K562 (cell line): Measurements from ENCODE around the gene SEC22C. TPM values are rescaled to one million over a fixed set of nuclear protein-coding genes. Genes with fewer than 3 reads are reported as not detected.

Experiments
- BRF1 ChIP-seq: IDR thresholded peaks from 3 replicates; pipeline ENCODE4 v1.6.1; 2011; ENCODE audit warnings: borderline replicate concordance, mild to moderate bottlenecking; ENCODE audit not compliant: insufficient read length; ENCODE audit errors: extremely low read depth
- CBFA2T2 ChIP-seq: fragments of 450-650 bp; conservative IDR thresholded peaks from 2 replicates; pipeline ENCODE4 v1.6.1; 2017; ENCODE audit warnings: mild to moderate bottlenecking
- DPF2 ChIP-seq: fragments of 450-650 bp; IDR thresholded peaks from 2 replicates; pipeline ENCODE4 v1.6.1; 2016
- KAT2B ChIP-seq: IDR thresholded peaks from one replicate; pipeline ENCODE4 v1.6.1; 2012; ENCODE audit warnings: low read depth, mild to moderate bottlenecking, control low read depth, inconsistent platforms, low read length, moderate library complexity
- KLF13 ChIP-seq: fragments of 450-650 bp; IDR thresholded peaks from 2 replicates; pipeline ENCODE4 v1.6.1; 2016; ENCODE audit warnings: missing genetic modification characterization, low read depth, mild to moderate bottlenecking, missing compliant biosample characterization, moderate library complexity, borderline replicate concordance
- NCOR1 ChIP-seq: fragments of 450-650 bp; IDR thresholded peaks from 2 replicates; pipeline ENCODE4 v1.6.1; 2016; ENCODE audit warnings: mild to moderate bottlenecking, moderate library complexity
- SAP30 ChIP-seq: fragments of 200-600 bp; sonication (generic); IDR thresholded peaks from 2 replicates; pipeline ENCODE4 v1.6.1; 2012; ENCODE audit warnings: borderline replicate concordance, low read depth, mild to moderate bottlenecking, moderate library complexity, low read length, control low read depth, inconsistent platforms; ENCODE audit not compliant: insufficient read depth, poor library complexity, severe bottlenecking
- TEAD4 ChIP-seq, 2 experiments: sonication (generic) in 1 of 2; formaldehyde crosslinking in 1 of 2; IDR thresholded peaks; 2 replicates each; pipeline versions ENCODE4 v1.6.1 to v1.8.0; 2012 to 2022; ENCODE audit warnings: borderline replicate concordance in 1 of 2, inconsistent platforms in 1 of 2, low read length in 1 of 2, mild to moderate bottlenecking in 1 of 2, missing genetic modification reagents in 1 of 2
- polyA plus RNA-seq, 8 experiments: library from polyadenylated mRNA; depleted of rRNA in 4 of 8; stranded (reverse) in 5 of 8; unstranded in 3 of 8; fragments of >200 nt; fragmentation: Nextera tagmentation in 2 of 8; fragmentation: Illumina TruSeq in 1 of 8; extraction: Ambion mirVana in 2 of 8; extraction: Trizol in 1 of 8; gene quantifications; 2 replicates each; pipeline versions ENCODE4 v1.2.1 to v1.2.3, GENCODE V29; 2011 to 2014; ENCODE audit warnings: inconsistent platforms in 1 of 8, missing spikeins in 1 of 8
- total RNA-seq, 7 experiments: library from RNA; depleted of rRNA in 6 of 7; stranded (reverse); fragments of >200 nt in 6 of 7; fragmentation: Illumina TruSeq in 2 of 7; extraction: Trizol in 2 of 7; gene quantifications; 2 replicates each; pipeline versions ENCODE4 v1.2.1 to v1.2.3, GENCODE V29; 2011 to 2021; ENCODE audit warnings: low replicate concordance in 1 of 7
- TF ChIP-seq, protein P1 (sequence below): fragments of 450-650 bp; formaldehyde crosslinking; IDR thresholded peaks from 2 replicates; pipeline ENCODE4 v1.4.0; 2020; ENCODE audit warnings: mild to moderate bottlenecking
- TF ChIP-seq, protein P2 (sequence below): fragments of 450-650 bp; IDR thresholded peaks from 2 replicates; pipeline ENCODE4 v1.6.1; 2016; ENCODE audit warnings: low read depth
- TF ChIP-seq, protein P3 (sequence below): IDR thresholded peaks from 2 replicates; pipeline ENCODE4 v1.6.1; 2011; ENCODE audit warnings: borderline replicate concordance, low read depth, mild to moderate bottlenecking, moderate library complexity, low read length; ENCODE audit not compliant: insufficient read depth, poor library complexity, severe bottlenecking
- TF ChIP-seq, protein P4 (sequence below): fragments of 250-450 bp; sonication (Bioruptor Pico); IDR thresholded peaks from 2 replicates; pipeline ENCODE4 v1.6.1; 2021; ENCODE audit warnings: mild to moderate bottlenecking
- TF ChIP-seq, protein P5 (sequence below): IDR thresholded peaks from 2 replicates; pipeline ENCODE4 v1.6.1; 2012; ENCODE audit warnings: low read depth, low read length, improper control_type of control experiment, borderline replicate concordance

Gene SEC22C
- total and polyA plus RNA-seq, 9 of the 15 experiments (the other 6 are each of a cell fraction or from before 2014, with no cell fraction given), result 35.6 to 68.4 (median 50.7) TPM

DNA sequence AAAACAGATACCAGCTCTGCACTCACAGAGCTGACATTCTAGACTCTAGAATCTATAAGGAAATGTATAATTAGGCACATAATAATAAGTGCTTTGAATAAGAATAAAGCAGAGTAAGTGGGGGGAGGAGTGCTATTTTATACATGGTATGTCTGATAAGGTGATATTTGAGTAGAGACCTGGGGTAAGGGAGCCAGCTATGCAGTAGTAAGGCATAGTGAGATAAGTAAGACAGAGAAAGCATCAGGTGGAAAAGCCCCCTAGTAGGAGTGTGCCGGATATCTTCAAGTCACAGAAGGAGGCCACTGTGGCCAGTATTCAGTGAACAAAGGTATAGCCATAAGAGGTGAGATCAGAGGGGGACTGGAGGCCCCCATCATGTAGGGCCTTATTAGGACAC, 11.9 kb upstream of the SEC22C start (continued):
- TF ChIP-seq TEAD4 (IDR thresholded peaks at IDR 0.05; ENCODE audit: low read length) (peak; percentile 43; the same call in 1 of the 2 replicates), TEAD4 (CRISPR knock-in tag; IDR thresholded peaks at IDR 0.05; ENCODE audit: borderline replicate concordance) (no peak), KLF13 (tag) (no peak), SAP30 (no peak), KAT2B (no peak), CBFA2T2 (peak; percentile 76), NCOR1 (peak; percentile 63; the same call in 1 of the 2 replicates), BRF1 (no peak), DPF2 (peak; percentile 40; the same call in 1 of the 2 replicates)
- TF ChIP-seq, protein P1, sequence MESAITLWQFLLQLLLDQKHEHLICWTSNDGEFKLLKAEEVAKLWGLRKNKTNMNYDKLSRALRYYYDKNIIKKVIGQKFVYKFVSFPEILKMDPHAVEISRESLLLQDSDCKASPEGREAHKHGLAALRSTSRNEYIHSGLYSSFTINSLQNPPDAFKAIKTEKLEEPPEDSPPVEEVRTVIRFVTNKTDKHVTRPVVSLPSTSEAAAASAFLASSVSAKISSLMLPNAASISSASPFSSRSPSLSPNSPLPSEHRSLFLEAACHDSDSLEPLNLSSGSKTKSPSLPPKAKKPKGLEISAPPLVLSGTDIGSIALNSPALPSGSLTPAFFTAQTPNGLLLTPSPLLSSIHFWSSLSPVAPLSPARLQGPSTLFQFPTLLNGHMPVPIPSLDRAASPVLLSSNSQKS (CRISPR knock-in tag), result no peak
- TF ChIP-seq, protein P2, sequence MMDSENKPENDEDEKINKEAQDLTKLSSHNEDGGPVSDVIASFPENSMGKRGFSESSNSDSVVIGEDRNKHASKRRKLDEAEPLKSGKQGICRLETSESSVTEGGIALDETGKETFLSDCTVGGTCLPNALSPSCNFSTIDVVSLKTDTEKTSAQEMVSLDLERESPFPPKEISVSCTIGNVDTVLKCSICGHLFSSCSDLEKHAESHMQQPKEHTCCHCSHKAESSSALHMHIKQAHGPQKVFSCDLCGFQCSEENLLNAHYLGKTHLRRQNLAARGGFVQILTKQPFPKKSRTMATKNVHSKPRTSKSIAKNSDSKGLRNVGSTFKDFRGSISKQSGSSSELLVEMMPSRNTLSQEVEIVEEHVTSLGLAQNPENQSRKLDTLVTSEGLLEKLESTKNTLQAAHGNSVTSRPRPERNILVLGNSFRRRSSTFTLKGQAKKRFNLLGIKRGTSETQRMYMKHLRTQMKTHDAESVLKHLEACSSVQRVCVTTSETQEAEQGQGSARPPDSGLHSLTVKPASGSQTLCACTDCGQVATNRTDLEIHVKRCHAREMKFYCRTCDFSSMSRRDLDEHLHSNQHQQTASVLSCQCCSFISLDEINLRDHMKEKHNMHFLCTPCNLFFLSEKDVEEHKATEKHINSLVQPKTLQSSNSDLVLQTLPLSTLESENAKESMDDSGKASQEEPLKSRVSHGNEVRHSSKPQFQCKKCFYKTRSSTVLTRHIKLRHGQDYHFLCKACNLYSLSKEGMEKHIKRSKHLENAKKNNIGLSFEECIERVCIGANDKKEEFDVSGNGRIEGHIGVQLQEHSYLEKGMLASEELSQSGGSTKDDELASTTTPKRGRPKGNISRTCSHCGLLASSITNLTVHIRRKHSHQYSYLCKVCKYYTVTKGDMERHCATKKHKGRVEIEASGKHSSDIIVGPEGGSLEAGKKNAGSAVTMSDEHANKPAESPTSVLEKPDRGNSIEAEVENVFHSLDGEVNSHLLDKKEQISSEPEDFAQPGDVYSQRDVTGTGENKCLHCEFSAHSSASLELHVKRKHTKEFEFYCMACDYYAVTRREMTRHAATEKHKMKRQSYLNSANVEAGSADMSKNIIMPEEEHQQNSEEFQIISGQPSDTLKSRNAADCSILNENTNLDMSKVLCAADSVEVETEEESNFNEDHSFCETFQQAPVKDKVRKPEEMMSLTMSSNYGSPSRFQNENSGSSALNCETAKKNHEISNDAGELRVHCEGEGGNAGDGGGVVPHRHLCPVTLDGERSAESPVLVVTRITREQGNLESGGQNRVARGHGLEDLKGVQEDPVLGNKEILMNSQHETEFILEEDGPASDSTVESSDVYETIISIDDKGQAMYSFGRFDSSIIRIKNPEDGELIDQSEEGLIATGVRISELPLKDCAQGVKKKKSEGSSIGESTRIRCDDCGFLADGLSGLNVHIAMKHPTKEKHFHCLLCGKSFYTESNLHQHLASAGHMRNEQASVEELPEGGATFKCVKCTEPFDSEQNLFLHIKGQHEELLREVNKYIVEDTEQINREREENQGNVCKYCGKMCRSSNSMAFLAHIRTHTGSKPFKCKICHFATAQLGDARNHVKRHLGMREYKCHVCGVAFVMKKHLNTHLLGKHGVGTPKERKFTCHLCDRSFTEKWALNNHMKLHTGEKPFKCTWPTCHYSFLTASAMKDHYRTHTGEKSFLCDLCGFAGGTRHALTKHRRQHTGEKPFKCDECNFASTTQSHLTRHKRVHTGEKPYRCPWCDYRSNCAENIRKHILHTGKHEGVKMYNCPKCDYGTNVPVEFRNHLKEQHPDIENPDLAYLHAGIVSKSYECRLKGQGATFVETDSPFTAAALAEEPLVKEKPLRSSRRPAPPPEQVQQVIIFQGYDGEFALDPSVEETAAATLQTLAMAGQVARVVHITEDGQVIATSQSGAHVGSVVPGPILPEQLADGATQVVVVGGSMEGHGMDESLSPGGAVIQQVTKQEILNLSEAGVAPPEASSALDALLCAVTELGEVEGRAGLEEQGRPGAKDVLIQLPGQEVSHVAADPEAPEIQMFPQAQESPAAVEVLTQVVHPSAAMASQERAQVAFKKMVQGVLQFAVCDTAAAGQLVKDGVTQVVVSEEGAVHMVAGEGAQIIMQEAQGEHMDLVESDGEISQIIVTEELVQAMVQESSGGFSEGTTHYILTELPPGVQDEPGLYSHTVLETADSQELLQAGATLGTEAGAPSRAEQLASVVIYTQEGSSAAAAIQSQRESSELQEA, result no peak
- TF ChIP-seq, protein P3, sequence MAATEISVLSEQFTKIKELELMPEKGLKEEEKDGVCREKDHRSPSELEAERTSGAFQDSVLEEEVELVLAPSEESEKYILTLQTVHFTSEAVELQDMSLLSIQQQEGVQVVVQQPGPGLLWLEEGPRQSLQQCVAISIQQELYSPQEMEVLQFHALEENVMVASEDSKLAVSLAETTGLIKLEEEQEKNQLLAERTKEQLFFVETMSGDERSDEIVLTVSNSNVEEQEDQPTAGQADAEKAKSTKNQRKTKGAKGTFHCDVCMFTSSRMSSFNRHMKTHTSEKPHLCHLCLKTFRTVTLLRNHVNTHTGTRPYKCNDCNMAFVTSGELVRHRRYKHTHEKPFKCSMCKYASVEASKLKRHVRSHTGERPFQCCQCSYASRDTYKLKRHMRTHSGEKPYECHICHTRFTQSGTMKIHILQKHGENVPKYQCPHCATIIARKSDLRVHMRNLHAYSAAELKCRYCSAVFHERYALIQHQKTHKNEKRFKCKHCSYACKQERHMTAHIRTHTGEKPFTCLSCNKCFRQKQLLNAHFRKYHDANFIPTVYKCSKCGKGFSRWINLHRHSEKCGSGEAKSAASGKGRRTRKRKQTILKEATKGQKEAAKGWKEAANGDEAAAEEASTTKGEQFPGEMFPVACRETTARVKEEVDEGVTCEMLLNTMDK, result no peak
- TF ChIP-seq, protein P4, sequence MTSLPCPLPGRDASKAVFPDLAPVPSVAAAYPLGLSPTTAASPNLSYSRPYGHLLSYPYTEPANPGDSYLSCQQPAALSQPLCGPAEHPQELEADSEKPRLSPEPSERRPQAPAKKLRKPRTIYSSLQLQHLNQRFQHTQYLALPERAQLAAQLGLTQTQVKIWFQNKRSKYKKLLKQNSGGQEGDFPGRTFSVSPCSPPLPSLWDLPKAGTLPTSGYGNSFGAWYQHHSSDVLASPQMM (CRISPR knock-in tag), result no peak
- TF ChIP-seq, protein P5, sequence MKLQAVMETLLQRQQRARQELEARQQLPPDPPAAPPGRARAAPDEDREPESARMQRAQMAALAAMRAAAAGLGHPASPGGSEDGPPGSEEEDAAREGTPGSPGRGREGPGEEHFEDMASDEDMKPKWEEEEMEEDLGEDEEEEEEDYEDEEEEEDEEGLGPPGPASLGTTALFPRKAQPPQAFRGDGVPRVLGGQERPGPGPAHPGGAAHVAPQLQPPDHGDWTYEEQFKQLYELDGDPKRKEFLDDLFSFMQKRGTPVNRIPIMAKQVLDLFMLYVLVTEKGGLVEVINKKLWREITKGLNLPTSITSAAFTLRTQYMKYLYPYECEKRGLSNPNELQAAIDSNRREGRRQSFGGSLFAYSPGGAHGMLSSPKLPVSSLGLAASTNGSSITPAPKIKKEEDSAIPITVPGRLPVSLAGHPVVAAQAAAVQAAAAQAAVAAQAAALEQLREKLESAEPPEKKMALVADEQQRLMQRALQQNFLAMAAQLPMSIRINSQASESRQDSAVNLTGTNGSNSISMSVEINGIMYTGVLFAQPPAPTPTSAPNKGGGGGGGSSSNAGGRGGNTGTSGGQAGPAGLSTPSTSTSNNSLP, result peak; percentile 65; the same call in 1 of the 2 replicates
